K562 (cell line): ENCODE measurements around the gene ZMYM4. TPM values are rescaled to one million over a fixed set of nuclear protein-coding genes. Genes with fewer than 3 reads are reported as not detected.

Source experiments
- ATAC-seq: fragments of 200-7000 bp; cut with Tn5 transposase; 3 replicates; pipeline ENCODE4 v1.9.1; 2020; ENCODE audit warnings: moderate library complexity
- BruUV-seq: library from RNA; stranded (reverse); fragments of 400-500 nt; replicated peaks from 2 replicates; lab custom pipeline; 2021; lab: Mats Ljungman, UMichigan
- CTCF ChIA-PET: fragments of 300-600 bp; formaldehyde crosslinking; extraction: SDS; loops from one replicate; lab custom pipeline; 2021; ENCODE audit warnings: low intra/inter-chr PET ratio; lab: Yijun Ruan, JAX
- POLR2A ChIA-PET: fragments of 300-600, 350-650 bp; sonication (Branson Sonifier 250); formaldehyde crosslinking; extraction: SDS; loops from one replicate; lab custom pipeline; 2021; ENCODE audit warnings: antibody characterized with exemption, inconsistent platforms; lab: Yijun Ruan, JAX
- DNase-seq, 4 experiments: peaks; one replicate each; pipeline versions ENCODE4 v3.0.0 to v3.0.0-alpha.2; 2011 to 2018; ENCODE audit warnings: low spot score in 3 of 4, mixed read lengths in 3 of 4; ENCODE audit errors: extremely low read depth in 1 of 4
- FAIRE-seq: peaks from 2 replicates; lab custom pipeline; 2011; peaks lifted over from hg19 to GRCh38; lab: Jason Lieb, UNC
- H2AFZ ChIP-seq: 2 replicates; pipeline ENCODE4 v1.6.0; 2011; ENCODE audit warnings: low read depth, low read length, control low read depth, inconsistent platforms
- H3K27ac ChIP-seq: fragments of 200-600 bp; 3 replicates; pipeline ENCODE4 v1.8.0; 2011; ENCODE audit warnings: low read depth, mild to moderate bottlenecking, control low read depth, inconsistent platforms, low read length, moderate library complexity, mixed read lengths; ENCODE audit errors: extremely low read depth
- H3K27me3 ChIP-seq, 2 experiments: fragments of 300-600 bp in 1 of 2; 2 replicates in 1 of 2; 3 replicates in 1 of 2; pipeline versions ENCODE4 v1.6.0 to v1.8.0; 2011; ENCODE audit warnings: inconsistent platforms in 2 of 2, low read length in 2 of 2, mild to moderate bottlenecking in 1 of 2, mixed read lengths in 1 of 2, moderate library complexity in 1 of 2; ENCODE audit not compliant: control insufficient read depth in 2 of 2, insufficient read depth in 2 of 2
- H3K36me3 ChIP-seq: fragments of 300-600 bp; 3 replicates; pipeline ENCODE4 v1.8.0; 2011; ENCODE audit warnings: mild to moderate bottlenecking, low read length, inconsistent platforms; ENCODE audit not compliant: control insufficient read depth, insufficient read depth
- H3K4me1 ChIP-seq, 2 experiments: fragments of 200-600 bp in 1 of 2; replicated peaks in 1 of 2; 2 replicates in 1 of 2; 3 replicates in 1 of 2; pipeline versions ENCODE4 v1.5.1 to v1.8.0; 2011; ENCODE audit warnings: inconsistent platforms in 2 of 2, low read length in 2 of 2, mild to moderate bottlenecking in 1 of 2, mixed read lengths in 1 of 2, moderate library complexity in 1 of 2; ENCODE audit not compliant: control insufficient read depth in 2 of 2, insufficient read depth in 2 of 2
- H3K4me2 ChIP-seq: 2 replicates; pipeline ENCODE4 v1.6.1; 2011; ENCODE audit warnings: low read length, control low read depth, inconsistent platforms, mixed read lengths; ENCODE audit not compliant: insufficient read depth
- H3K4me3 ChIP-seq: fragments of 200-600 bp; sonication (generic), shearing (Covaris generic); 2 replicates; pipeline ENCODE4 v1.5.1; 2016; ENCODE audit warnings: control low read depth, inconsistent platforms
- H3K79me2 ChIP-seq: fragments of 200-600 bp; 3 replicates; pipeline ENCODE4 v1.8.0; 2011; ENCODE audit warnings: low read length, inconsistent platforms; ENCODE audit not compliant: control insufficient read depth, insufficient read depth
- H3K9ac ChIP-seq, 2 experiments: 2 replicates each; pipeline versions ENCODE4 v1.6.0 to v1.6.1; 2011; ENCODE audit warnings: low read depth in 2 of 2, low read length in 2 of 2, control low read depth in 1 of 2, inconsistent platforms in 1 of 2, mild to moderate bottlenecking in 1 of 2, mixed read lengths in 1 of 2; ENCODE audit not compliant: insufficient read depth in 1 of 2
- H3K9me1 ChIP-seq: one replicate; pipeline ENCODE4 v1.6.0; 2011; ENCODE audit warnings: inconsistent platforms, mild to moderate bottlenecking, low read length, moderate library complexity; ENCODE audit not compliant: control insufficient read depth, insufficient read depth
- H3K9me3 ChIP-seq: replicated peaks from 2 replicates; pipeline ENCODE4 v1.5.1; 2011; ENCODE audit warnings: low read depth, low read length, inconsistent platforms; ENCODE audit not compliant: control insufficient read depth, insufficient read depth
- H4K20me1 ChIP-seq: replicated peaks from 2 replicates; pipeline ENCODE4 v1.6.1; 2011; ENCODE audit warnings: low read length, inconsistent platforms, mixed read lengths; ENCODE audit not compliant: control insufficient read depth, insufficient read depth
- MAFF ChIP-seq: IDR thresholded peaks from 2 replicates; pipeline ENCODE4 v1.6.1; 2012; ENCODE audit warnings: low read length, improper control_type of control experiment
- RAD21 ChIP-seq, 2 experiments: fragments of 250-450 bp in 1 of 2; fragments of 450-650 bp in 1 of 2; sonication (Bioruptor Pico) in 1 of 2; formaldehyde crosslinking in 1 of 2; IDR thresholded peaks in 1 of 2; conservative IDR thresholded peaks in 1 of 2; 2 replicates each; pipeline versions ENCODE4 v1.4.0 to v1.8.0; 2020 to 2022; ENCODE audit warnings: mild to moderate bottlenecking in 2 of 2, moderate library complexity in 1 of 2
- TEAD2 ChIP-seq: fragments of 450-650 bp; IDR thresholded peaks from 2 replicates; pipeline ENCODE4 v1.6.1; 2016; ENCODE audit warnings: missing genetic modification characterization, control low read depth, missing compliant biosample characterization
- XRCC5 ChIP-seq: fragments of 200-400 bp; formaldehyde crosslinking; IDR thresholded peaks from 2 replicates; pipeline ENCODE4 v1.6.1; 2017; ENCODE audit warnings: low read depth, mild to moderate bottlenecking, low read length
- WGBS: fragments of 100-300 bp; shearing (Covaris generic); methylation state at CpG from one replicate; pipeline ENCODE4 v1.1.6; 2016; ENCODE audit warnings: low coverage, mixed read lengths; ENCODE audit not compliant: insufficient coverage; ENCODE audit errors: missing lambda C conversion rate; 5-methylcytosine and 5-hydroxymethylcytosine counted together
- in situ Hi-C: fragments of 300-500 bp; cut with MboI; formaldehyde crosslinking; loops from 4 replicates; pipeline ENCODE4 v1.15.0; 2018; ENCODE audit warnings: inconsistent platforms, mixed read lengths
- intact Hi-C: fragments of 100-400 bp; cut with micrococcal nuclease; formaldehyde crosslinking; loops from 2 replicates; pipeline ENCODE4 v1.14.2; 2022
- polyA plus RNA-seq, 8 experiments: library from polyadenylated mRNA; depleted of rRNA in 4 of 8; stranded (reverse) in 5 of 8; unstranded in 3 of 8; fragments of >200 nt; fragmentation: Nextera tagmentation in 2 of 8; fragmentation: Illumina TruSeq in 1 of 8; extraction: Ambion mirVana in 2 of 8; extraction: Trizol in 1 of 8; gene quantifications; 2 replicates each; pipeline versions ENCODE4 v1.2.1 to v1.2.3, GENCODE V29; 2011 to 2014; ENCODE audit warnings: inconsistent platforms in 1 of 8, missing spikeins in 1 of 8
- total RNA-seq, 7 experiments: library from RNA; depleted of rRNA in 6 of 7; stranded (reverse); fragments of >200 nt in 6 of 7; fragmentation: Illumina TruSeq in 2 of 7; extraction: Trizol in 2 of 7; gene quantifications; 2 replicates each; pipeline versions ENCODE4 v1.2.1 to v1.2.3, GENCODE V29; 2011 to 2021; ENCODE audit warnings: low replicate concordance in 1 of 7
- TF ChIP-seq, protein P1 (sequence below): IDR thresholded peaks from 2 replicates; pipeline ENCODE4 v1.6.1; 2016; ENCODE audit warnings: missing genetic modification characterization, missing compliant biosample characterization
- TF ChIP-seq, protein P2 (sequence below), 2 experiments: fragments of 450-650 bp; formaldehyde crosslinking in 1 of 2; IDR thresholded peaks; 2 replicates each; pipeline versions ENCODE4 v1.4.0 to v1.6.1; 2014 to 2020; ENCODE audit warnings: mild to moderate bottlenecking in 2 of 2, borderline replicate concordance in 1 of 2, low read depth in 1 of 2

The ZMYM4 gene
- total and polyA plus RNA-seq, 9 of the 15 experiments (the other 6 are each of a cell fraction or from before 2014, with no cell fraction given), result 15.2 to 77.2 (median 63.3) TPM

DNA sequence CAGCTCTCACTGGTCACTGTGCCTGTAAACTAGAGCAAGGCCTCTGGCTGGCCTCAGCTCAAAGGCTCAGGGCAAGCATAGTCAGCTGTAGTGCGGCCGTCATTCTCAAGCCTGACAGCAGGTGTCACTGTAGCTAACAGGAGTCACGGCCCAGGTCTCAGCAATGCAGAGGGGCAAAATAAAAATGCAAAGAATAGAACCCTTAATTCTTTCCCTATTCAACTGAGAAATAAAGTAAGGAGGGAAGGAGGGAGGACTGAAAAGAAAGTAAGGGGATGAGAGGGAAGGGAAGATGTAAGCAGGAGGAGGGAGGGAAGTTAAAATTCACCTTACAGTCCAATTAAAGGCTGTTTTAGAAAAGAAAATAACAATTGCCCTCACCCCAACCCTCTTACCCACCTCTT, 182.6 kb downstream of the ZMYM4 start (continued):
- TF ChIP-seq, protein P1, sequence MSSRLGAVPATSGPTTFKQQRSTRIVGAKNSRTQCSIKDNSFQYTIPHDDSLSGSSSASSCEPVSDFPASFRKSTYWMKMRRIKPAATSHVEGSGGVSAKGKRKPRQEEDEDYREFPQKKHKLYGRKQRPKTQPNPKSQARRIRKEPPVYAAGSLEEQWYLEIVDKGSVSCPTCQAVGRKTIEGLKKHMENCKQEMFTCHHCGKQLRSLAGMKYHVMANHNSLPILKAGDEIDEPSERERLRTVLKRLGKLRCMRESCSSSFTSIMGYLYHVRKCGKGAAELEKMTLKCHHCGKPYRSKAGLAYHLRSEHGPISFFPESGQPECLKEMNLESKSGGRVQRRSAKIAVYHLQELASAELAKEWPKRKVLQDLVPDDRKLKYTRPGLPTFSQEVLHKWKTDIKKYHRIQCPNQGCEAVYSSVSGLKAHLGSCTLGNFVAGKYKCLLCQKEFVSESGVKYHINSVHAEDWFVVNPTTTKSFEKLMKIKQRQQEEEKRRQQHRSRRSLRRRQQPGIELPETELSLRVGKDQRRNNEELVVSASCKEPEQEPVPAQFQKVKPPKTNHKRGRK, result peak; percentile 52; the same call in 1 of the 2 replicates
- TF ChIP-seq TEAD2 (no peak), MAFF (no peak), RAD21 (CRISPR knock-in tag; conservative IDR thresholded peaks at IDR 0.05 in 1 of 2, IDR thresholded peaks at IDR 0.05 in 1 of 2) (peak; percentile 84 to 95), XRCC5 (no peak)
- TF ChIP-seq, all 486 proteins: peak for 20

DNA sequence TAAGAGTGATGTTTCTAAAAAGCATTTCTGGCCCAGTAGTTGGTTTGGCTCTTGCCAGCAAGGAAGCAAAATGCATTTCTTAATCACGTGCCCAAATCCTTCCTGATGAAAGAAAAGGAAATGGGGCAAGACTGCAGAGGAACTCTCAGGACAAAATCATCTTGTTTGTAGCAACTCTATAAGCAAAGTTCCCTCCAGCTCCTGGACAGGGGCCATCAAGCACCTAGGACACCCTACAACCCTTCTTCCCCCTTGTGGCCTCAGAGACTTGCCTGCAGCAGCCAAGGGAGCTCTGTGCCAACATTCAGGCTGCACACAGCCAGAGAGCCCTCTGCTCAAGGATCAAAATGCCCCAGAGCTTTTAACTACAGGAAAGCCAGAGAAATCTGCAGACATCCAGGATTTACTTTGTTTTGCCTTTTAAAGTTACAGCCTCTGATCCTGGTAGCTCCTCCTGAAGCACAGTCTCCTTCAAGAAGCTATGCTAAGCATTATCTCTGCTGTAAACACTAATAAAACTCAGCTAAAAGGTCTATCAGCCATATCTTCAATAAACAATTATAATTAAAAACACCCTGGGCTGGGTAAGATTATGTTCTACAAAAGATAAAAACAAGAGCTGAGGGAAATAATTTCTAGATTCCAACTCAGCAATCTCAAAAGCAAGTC, 183.7 kb downstream of the ZMYM4 start:
- Histone ChIP-seq H4K20me1 (no peaks in the 10 kb centered on the region), H3K36me3 (peaks cover 77% of the 10 kb centered on the region), H3K9me3 (no peaks in the 10 kb centered on the region), H3K4me1 (no peaks in the 10 kb centered on the region), H3K27ac (no peak overlapping the region), H3K4me2 (no peak overlapping the region), H2AFZ (no peak overlapping the region), H3K9me1 (no peaks in the 10 kb centered on the region), H3K4me3 (no peak overlapping the region), H3K79me2 (no peaks in the 10 kb centered on the region), H3K27me3 (no peaks in the 10 kb centered on the region), H3K9ac (0 out of 4 replicates have a peak overlapping the region, but pooled peaks of 1 of the 2 experiments have one; percentile 20)
- 24% methylated on average over 1 of the region's 1 CpG for WGBS
- in situ Hi-C loops (no loop called here), intact Hi-C loops (loop anchor here (5.0 kb wide), 1 partner anchor 265 kb away; the partner anchor contains the start of gene C1orf216)
- POLR2A ChIA-PET, result interaction anchor here (0.6 to 1.5 kb wide), 7 partner anchors 9 to 259 kb away, joined by 3 to 6 read pairs (median 3); no protein-coding TSS in a partner anchor
- CTCF ChIA-PET, result interaction anchor here (1.6 to 4.0 kb wide), 4 partner anchors 93 to 322 kb away, joined by 13 to 40 read pairs (median 16); no protein-coding TSS in a partner anchor
- peak; percentile 36; the same call in 1 of the 3 replicates for ATAC-seq
- no peak for DNase-seq
- FAIRE-seq, result no peak
- no TSS peak for BruUV-seq
- TF ChIP-seq, protein P2, sequence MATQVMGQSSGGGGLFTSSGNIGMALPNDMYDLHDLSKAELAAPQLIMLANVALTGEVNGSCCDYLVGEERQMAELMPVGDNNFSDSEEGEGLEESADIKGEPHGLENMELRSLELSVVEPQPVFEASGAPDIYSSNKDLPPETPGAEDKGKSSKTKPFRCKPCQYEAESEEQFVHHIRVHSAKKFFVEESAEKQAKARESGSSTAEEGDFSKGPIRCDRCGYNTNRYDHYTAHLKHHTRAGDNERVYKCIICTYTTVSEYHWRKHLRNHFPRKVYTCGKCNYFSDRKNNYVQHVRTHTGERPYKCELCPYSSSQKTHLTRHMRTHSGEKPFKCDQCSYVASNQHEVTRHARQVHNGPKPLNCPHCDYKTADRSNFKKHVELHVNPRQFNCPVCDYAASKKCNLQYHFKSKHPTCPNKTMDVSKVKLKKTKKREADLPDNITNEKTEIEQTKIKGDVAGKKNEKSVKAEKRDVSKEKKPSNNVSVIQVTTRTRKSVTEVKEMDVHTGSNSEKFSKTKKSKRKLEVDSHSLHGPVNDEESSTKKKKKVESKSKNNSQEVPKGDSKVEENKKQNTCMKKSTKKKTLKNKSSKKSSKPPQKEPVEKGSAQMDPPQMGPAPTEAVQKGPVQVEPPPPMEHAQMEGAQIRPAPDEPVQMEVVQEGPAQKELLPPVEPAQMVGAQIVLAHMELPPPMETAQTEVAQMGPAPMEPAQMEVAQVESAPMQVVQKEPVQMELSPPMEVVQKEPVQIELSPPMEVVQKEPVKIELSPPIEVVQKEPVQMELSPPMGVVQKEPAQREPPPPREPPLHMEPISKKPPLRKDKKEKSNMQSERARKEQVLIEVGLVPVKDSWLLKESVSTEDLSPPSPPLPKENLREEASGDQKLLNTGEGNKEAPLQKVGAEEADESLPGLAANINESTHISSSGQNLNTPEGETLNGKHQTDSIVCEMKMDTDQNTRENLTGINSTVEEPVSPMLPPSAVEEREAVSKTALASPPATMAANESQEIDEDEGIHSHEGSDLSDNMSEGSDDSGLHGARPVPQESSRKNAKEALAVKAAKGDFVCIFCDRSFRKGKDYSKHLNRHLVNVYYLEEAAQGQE (IDR thresholded peaks at IDR 0.05; ENCODE audit: borderline replicate concordance), result peak; percentile 4; the same call in 1 of the 2 replicates
- TF ChIP-seq, protein P2 (CRISPR knock-in tag; IDR thresholded peaks at IDR 0.05; ENCODE audit: low read depth), result no peak
